Suppressor macrophage (primary cell): ENCODE data around the gene RAB35.

Experiments used
- DNase-seq, 4 experiments: peaks; one replicate each; pipeline ENCODE4 v3.0.0-alpha.2; 2020 to 2022

Gene RAB35

DNA sequence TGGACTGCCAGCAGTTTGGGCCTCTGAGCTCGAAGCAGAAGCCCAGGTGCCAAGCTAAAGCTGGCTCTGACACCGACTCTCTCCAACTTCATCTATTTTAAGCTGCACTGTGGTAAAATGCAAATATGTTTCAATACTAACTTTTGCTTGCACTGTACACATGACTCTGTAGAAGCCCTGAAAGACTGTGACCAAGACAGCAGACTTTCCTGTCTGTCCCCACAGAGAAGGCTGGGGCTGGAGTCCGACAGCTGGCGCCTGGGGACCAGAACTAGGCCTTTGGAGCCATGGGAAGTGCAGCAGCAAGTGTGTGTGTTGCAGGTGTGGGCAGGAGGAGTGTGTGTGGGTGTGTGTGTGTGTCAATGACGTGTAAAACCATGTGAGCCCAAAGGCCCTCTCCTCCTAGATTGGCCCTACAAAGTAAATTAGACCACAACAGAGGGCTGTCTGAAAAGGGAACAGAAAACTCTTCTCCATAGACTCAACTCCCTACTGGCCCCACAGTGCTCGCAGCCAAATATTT lies 16.4 kb upstream of the RAB35 start:
- DNase-seq = no peak

GRCh38 chr12:120132054-120132836 lies 15.7 kb upstream of the RAB35 start:
- no peak for DNase-seq

DNA sequence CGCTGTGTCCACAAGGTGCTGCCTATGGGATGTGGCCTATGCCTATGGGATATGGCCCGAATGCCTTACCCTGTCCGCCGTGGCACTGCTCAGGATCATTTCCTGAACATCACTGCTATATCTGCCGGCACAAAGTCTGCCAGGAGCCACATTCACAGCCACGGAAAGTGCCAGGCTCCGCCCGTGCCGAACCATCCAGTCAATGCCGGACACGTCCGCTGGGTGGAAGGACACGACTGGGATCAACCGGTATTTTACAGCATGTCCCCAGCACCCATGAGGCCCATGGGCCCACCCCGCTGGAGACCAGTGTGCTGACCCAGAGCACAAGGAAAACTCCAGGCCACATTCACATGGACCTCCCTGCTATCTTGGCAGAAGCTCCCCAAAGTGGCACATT lies 14.6 kb upstream of the RAB35 start:
- no peak for DNase-seq

DNA sequence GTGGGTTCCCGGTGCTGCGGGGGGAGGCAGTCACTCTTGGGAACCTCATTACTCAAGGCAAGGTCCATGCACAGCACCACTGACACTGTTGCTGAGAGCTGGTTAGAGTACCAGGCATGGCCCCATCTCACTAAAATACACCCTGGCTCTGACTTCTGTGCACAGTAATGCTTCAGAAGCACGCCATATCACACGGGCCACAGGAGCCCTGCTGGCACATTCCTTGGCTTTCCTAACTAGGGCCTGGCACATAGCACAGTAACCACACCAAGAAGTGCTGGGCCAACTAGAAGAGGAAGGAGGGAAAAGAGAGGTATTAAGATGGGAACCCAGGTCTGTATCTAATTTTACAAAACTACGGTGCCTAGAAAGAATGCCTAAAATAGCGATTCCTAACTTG lies 13.5 kb upstream of the RAB35 start:
- DNase-seq = no peak

GRCh38 chr12:120126635-120127005 lies 10.1 kb upstream of the RAB35 start:
- peak; percentile 91 to 96 (median 94) for DNase-seq

DNA sequence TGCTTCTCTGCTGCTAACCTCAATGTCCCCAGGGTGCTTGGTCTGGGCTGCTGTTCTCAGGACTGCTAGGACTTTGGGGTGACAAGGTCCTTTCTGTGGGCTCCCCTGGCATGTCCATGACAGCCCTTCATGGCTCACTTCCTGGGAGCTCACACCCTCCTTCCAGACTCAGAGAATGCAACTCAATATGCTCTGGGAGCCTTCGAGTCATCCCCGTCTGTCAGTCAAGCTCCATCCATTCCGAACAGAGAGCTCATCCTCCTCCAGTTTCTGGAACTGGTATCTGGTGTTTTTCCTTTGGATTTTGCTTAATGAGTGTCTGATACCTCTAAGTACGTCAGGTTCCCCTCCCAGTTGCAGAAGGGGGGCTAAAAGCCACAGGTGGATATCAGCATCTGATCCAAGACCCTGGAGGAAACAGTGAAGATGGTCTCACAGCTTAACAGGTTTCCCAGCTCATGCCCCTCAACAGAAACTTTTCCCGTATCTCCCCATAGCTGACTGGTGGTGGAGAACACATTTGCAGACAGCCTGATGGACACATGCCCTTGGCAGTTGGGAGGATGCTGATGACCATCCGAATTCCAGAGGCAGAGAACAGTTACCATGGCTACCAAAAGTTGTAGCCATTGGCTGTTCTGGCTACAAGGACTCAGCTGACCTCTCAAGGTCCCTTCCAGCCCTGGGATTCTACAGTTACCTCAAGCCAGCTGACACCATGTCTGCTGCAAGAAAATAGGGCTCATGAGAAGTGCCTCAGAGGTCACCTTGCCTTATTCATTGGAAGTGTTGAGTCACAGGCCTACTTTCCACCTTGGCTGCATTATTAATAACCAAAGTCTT lies 9.5 kb upstream of the RAB35 start:
- peak in 1 of 4 experiments; percentile 77 for DNase-seq

- no peak for DNase-seq
These were observed 8.5 kb upstream of the RAB35 start for GRCh38 chr12:120125029-120125428.

- DNase-seq = peak in 1 of 4 experiments; percentile 49
These were observed 5.3 kb upstream of the RAB35 start for GRCh38 chr12:120121766-120122293.

GRCh38 chr12:120121343-120121742 lies 4.8 kb upstream of the RAB35 start:
- no peak for DNase-seq

DNA sequence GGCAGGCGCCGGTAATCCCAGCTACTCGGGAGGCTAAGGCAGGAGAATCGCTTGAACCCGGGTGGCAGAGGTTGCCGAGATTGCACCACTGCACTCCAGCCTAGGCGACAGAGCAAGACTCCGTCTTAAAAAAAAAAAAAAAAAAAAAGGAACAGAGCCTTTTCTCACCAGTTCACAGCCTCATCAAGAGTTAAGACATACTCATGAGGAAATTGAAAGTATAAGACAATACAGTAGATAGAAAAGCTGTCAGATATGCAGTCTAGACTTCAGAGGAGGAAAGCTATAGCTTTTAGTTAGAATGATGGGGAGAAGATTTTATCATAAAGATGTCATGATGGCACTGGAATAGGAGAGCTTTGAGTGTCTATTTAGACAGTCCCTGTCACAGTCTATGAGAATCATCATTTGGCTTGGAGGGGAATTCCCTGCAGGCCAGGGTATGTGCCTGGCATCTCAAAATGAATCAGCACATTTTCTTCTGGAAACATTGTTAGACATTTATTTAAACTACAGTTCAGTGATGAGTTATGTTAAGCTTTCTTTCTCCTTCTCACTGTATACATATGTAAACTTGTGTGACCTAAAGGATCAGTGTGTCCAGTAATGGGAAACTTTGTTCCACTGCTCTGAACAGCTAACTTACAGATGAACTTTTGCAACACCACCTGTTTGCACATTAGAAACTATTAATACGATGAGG lies 2.9 kb upstream of the RAB35 start:
- peak; percentile 20 to 79 (median 66) for DNase-seq

DNA sequence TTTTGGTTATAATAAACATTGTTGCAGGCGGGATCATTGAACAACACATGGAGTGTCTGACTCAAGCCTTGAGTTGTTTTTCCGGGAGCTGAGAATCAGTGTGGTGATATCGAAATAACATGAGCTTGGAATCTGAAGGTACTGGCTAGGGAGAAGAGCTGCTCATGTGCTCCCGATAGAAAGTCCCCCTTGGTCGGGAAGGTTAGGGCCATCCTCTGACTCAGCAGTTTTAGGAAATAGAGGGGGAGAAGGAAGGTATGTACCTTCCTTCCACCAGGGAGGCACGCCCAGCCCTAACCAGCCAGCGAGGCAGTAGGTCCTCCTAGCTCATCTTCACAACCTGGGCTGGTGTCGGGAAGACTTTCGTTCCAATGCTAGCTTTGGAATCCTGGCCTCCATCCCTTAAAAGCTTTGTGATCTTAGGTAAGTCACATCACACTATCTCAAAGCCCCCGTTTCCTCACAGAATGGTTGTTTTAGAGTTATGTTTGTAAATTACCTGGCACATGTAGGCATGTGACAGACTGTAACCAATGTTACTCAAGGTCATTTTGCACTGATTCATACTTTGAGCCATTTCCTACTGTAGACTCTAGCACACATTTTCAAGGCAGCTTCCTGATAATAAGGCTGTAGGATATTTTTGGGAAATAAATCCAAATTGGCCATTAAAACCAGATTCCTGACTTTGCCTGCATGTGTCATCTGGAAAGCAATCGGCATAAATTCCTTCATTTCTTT lies 1.9 kb upstream of the RAB35 start:
- DNase-seq = peak in 3 of 4 experiments; percentile 24 to 48 (median 44)

DNA sequence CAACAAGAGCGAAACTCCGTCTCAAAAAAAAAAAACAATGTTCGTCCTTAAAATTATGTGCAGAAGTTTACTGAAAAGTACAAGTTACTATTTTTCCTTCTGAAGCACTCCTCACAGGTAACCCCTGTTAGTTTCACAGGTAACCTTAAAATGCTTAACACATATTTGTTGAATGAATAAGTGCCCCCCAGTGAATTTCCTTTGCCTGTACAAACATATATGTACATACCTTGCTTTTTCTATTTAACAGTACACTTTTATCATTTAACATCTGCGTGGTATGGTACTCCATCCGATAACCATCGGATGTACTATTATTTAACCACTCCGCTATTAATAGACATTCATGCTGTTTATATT lies 1.4 kb upstream of the RAB35 start:
- DNase-seq = no peak

- DNase-seq = peak; percentile 97 to 99 (median 98)
These were observed 469 bp upstream of the RAB35 start for GRCh38 chr12:120116792-120117651.

- peak; percentile 45 to 73 (median 60) for DNase-seq
These were observed 687 bp downstream of the RAB35 start for GRCh38 chr12:120115692-120116440.

- DNase-seq = peak in 3 of 4 experiments; percentile 35 to 46 (median 41)
These were observed 1.5 kb downstream of the RAB35 start for GRCh38 chr12:120115066-120115465.

- DNase-seq = peak; percentile 94 to 98 (median 98)
These were observed 5.7 kb downstream of the RAB35 start for GRCh38 chr12:120110550-120111501.

GRCh38 chr12:120109570-120110267 lies 6.8 kb downstream of the RAB35 start:
- peak in 1 of 4 experiments; percentile 38 for DNase-seq

GRCh38 chr12:120106151-120106550 lies 10.4 kb downstream of the RAB35 start:
- no peak for DNase-seq
